ENCODE results near the gene CYSRT1.
A peak's percentile ranks its signal among the peaks of the same experiment; 100 is the strongest.

Gene CYSRT1

GRCh38 chr9:137213160-137214060 is 11.6 kb upstream of the CYSRT1 start:
- no peak for DNase-seq

GRCh38 chr9:137214620-137215019 is 10.4 kb upstream of the CYSRT1 start:
- DNase-seq, result no peak

DNA sequence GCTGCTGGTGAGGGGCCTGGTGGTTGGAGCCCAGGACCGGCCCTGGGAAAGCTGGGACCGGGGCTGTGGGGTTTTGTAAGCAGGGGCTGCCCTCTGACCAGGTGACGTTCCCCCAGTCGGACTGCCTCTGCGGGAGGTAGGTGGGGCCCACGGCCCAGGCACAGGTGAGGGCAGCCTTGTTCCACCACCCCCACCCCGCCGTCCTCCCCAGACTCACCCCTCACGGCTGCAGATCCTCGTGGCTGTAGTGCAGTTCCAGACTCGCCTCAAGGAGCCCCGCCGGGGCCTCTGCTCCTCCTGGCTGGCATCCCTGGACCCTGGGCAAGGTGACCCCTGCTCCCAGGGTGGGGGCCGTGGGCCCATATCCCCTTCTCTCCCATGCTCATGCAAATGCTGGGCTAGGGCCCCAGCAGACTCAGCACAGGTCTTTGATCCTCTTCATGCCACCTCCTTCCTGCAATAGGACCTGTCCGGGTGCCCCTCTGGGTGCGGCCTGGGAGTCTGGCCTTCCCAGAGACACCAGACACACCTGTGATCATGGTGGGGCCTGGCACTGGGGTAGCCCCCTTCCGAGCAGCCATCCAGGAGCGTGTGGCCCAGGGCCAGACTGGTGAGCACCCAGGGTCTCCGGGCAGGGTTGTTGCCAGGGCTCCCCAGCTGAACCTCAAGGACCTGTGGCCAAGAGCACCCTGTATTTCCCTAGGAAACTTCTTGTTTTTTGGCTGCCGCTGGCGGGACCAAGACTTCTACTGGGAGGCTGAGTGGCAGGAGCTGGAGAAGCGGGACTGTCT is 9.6 kb upstream of the CYSRT1 start:
- DNase-seq, result no peak

DNA sequence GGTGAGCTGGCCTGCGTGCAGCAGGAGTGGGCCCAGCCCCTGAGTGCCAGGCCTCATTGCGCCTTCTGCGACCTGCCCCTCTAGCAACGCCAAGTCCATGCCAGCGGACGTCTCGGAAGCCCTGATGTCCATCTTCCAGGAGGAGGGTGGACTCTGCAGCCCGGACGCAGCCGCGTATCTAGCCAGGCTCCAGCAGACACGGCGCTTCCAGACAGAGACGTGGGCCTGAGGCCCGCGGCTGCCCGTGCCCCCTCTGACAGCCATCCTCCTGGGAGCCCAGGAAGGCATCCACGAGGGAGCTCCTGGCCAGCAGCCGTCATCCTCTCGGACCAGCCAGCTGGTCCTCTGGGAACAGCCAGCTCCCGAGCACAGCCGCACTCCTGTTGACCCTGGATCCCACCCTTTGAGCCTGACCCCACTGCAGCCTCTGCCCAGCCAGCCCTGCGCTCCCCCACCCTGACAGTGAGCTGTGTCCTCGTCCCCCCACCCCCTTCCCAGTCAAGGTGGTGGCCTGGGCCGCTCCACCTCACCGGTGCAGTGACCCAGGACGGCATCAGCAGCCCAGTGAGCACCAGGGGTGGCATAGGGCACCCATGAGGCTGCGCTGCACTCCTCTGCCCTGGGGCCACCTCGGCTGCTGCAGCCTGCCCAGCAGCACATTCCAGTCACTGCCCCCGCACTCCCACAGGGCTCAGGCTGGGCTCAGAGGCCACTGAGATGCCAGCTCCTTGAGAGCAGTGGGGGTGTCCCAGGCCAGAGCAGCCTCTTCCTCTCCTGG is 8.6 kb upstream of the CYSRT1 start:
- no peak for DNase-seq

GRCh38 chr9:137217276-137218211 is 7.4 kb upstream of the CYSRT1 start:
- DNase-seq, result no peak

- DNase-seq, result no peak
Observed at GRCh38 chr9:137218212-137218753, 6.7 kb upstream of the CYSRT1 start.

DNA sequence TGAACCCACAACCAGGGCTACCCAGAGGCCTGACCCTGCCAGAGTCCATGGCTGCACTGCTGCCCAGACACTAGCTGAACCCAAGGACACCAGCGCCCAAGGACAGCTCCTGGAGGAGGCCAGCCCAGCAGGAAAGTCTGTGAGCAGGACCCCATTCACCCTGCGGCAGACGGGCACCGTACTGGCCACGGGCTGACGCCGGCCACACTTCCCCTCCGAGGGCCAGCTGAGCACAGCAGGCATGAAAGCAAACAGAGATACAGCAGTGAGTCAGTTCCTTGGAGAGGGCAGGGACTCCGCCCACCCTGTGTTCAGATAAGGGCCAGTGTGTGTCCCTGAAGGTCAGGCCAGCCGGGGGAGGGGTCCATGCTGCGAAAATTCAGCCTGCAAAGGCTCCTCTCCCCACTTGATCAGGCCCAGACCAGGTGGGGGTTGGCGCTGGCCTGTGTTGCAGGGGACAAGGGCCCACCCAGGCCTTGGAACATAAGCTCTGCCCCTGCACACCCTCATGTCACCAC is 6.2 kb upstream of the CYSRT1 start:
- no peak for DNase-seq

DNA sequence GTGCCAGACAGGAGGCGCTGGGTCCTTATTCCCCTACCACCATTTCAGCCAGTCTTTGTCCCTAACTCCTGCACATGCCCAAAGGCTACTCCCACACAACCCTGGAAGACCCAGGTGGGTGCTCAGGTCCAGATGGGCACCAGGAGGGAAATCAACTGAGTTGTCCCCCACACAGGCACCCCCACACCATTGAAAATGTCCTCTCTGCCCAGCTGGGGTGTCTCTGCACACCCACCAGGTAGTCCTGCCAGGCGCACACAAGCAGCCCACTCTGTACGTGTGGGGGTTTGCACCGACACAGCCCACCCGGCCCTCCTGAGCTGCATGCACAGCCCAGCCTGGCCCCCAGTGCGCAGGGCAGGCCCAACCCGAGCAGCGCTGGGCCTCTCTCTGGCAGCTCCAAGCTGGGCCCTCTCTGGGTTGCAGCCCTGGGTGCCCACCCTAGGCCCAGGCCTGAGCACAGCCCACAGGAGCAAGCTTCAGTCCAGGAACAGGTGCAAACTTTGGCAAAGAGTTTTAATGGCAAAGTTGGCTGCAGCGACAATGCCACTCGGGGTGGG is 5.1 kb upstream of the CYSRT1 start:
- no peak for DNase-seq

- no peak for DNase-seq
Observed at GRCh38 chr9:137220317-137221094, 4.5 kb upstream of the CYSRT1 start.

- DNase-seq, result no peak
Observed at GRCh38 chr9:137221095-137221505, 3.9 kb upstream of the CYSRT1 start.

DNA sequence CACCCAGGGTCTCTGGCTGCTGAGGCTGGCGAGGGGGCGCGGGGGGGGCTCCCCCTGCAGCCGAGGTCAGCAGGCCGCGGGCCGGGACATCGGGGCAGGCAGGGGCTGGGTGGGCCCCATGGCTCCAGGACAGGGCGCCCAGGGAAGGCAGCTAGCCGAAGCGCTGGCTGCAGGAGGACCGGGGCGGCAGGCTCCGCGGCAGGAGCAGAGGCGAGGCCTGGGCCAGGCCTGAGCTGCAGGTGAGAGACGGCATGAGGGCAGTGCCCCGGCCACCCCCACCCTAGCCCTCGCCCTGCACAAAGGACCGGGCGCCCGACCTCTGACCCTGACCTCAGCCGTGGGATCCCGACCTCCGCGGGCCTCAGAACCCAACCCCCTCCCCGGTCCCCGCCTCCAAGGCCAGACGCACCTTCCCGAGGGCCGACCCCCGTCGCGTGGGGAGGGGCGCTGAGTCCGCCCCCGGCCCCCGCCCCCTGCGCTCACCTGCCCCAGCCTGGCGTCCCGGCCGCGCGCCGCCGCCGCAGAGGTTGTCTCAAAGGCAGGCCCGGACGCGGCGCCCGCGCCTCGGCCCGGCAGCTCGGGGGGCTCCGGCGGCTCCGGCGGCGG is 3.4 kb upstream of the CYSRT1 start:
- DNase-seq, result no peak

GRCh38 chr9:137222190-137223077 is 2.5 kb upstream of the CYSRT1 start, which contains the start of gene RNF208:
Gene RNF208, minus strand, starts transcription at chr9:137222240. Its CDS starts 1,028 bp downstream, at chr9:137221212.
- DNase-seq, result no peak

GRCh38 chr9:137223078-137223970 is 1.6 kb upstream of the CYSRT1 start:
- DNase-seq, result peak; percentile 99

DNA sequence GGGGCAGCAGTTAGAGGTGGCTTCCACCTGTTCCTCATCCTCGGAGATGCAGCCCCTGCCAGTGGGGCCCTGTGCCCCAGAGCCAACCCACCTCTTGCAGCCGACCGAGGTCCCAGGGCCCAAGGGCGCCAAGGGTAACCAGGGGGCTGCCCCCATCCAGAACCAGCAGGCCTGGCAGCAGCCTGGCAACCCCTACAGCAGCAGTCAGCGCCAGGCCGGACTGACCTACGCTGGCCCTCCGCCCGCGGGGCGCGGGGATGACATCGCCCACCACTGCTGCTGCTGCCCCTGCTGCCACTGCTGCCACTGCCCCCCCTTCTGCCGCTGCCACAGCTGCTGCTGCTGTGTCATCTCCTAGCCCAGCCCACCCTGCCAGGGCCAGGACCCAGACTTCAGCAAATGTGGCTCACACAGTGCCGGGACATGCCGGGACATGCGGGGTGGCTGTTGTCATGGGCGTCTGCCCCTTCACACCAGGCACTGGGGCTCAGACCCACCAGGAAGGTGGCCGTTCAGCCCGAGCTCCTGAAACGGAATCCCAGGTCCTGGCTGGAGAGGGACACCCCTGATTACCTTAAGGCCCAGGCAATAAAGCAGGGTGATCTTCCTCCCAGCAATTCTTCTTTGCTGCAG is 841 bp downstream of the CYSRT1 start:
- DNase-seq, result no peak

GRCh38 chr9:137226338-137227053 is 1.5 kb downstream of the CYSRT1 start:
- no peak for DNase-seq
